Keratinocyte (primary cell): ENCODE measurements around the gene ZFPM1.

ENCODE experiments used
- CTCF ChIP-seq, 3 experiments: IDR thresholded peaks in 1 of 3; conservative IDR thresholded peaks in 1 of 3; optimal IDR thresholded peaks in 1 of 3; 2 replicates in 2 of 3; 3 replicates in 1 of 3; pipeline versions ENCODE3 to v1.5.1; 2011; ENCODE audit warnings: low read length in 3 of 3, mild to moderate bottlenecking in 3 of 3, moderate library complexity in 2 of 3, control low read depth in 1 of 3, inconsistent platforms in 1 of 3; ENCODE audit not compliant: insufficient read depth in 2 of 3; ENCODE audit errors: extremely low read depth in 1 of 3
- EZH2 ChIP-seq: IDR thresholded peaks from one replicate; pipeline ENCODE4 v1.6.1; 2012; ENCODE audit warnings: inconsistent platforms, mild to moderate bottlenecking, low read length, moderate library complexity

GRCh38 chr16:88487124-88487432 lies 34.0 kb downstream of the ZFPM1 start:
- TF ChIP-seq EZH2 (no peak), CTCF (optimal IDR thresholded peaks at IDR 0.05 in 1 of 3, IDR thresholded peaks at IDR 0.05 in 1 of 3, conservative IDR thresholded peaks at IDR 0.05 in 1 of 3; ENCODE audit: extremely low read depth in 1 of 3, insufficient read depth in 2 of 3, low read length in 3 of 3) (no peak)
